IPS DF 4.7 (cell line): ENCODE measurements around the gene GUCY2C.

ENCODE experiments used
- DNase-seq: peaks from one replicate; pipeline ENCODE4 v3.0.0-alpha.2; 2013; ENCODE audit warnings: low spot score; ENCODE audit errors: extremely low read depth

Gene GUCY2C

GRCh38 chr12:14575585-14575984, 120.8 kb downstream of the GUCY2C start:
- DNase-seq, result no peak

- no peak for DNase-seq
These were observed 123.3 kb downstream of the GUCY2C start for GRCh38 chr12:14573118-14573517.

- DNase-seq, result no peak
These were observed 124.0 kb downstream of the GUCY2C start for GRCh38 chr12:14572401-14572800.

GRCh38 chr12:14571779-14572178, 124.6 kb downstream of the GUCY2C start:
- DNase-seq, result no peak

DNA sequence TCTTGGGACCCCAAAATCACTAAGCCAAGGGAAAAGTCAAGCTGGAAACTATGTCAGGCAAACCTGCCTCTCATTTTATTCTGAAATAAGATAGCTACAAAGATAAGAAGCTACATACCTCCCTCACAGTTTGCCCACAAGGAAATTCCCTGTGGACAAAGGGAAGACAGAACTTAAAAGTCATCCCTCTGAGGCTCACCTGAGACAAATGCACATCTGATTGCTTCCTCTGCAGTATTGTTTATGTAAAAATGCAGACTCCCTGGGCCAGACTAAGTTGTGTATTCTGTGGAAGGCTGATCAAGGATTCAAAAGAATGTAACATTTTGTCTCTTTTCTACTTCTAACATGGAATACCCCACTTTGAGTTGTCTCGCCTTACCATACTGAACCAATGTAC, 126.2 kb downstream of the GUCY2C start:
- DNase-seq, result no peak

DNA sequence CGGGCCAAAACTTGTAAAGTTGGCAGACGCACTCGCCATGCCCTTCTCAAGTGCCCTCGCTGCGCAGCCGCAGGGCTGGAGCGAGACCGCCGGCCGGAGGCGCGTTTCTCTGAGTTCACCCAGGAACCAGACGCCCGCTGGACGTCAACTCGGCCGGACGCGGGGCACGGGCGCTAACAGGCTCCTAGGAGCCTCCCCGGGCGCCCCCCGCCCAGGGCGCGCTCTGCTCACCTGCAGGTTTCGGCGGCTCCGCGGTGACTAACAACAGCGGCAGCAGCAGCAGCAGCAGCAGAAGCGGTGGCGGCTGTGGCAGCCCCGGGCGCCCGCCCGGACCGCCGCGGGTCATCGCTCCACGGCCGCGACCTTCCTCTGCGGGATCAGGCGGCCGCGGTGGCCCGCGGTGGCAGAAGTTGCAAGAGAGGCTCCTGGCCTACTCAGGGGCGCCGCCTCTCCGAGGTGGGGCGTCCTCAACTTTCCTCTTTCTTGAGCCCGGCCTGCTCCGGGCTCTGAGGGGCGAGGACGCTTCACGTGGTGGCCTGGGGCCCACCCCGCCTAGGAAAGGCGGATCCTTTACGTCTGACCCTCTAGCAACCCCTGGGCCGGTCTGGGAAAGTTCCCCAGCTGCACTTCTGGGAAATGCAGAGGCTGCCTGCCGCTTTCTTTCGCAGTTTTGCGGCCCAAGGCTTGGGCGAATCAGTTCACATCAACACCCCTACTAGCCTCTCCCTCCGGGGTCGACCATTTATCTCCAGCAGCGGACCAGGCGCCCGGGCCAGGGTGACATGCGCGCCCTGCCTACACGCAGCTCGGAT, 128.8 kb downstream of the GUCY2C start, which contains the start of gene PLBD1:
Gene PLBD1 (minus strand): TSS at position 533 of the 812 bp plus-strand sequence. CDS start 187 bp downstream, at position 346.
- peak; percentile 41 for DNase-seq

GRCh38 chr12:14564336-14564959, 132.0 kb downstream of the GUCY2C start:
- no peak for DNase-seq

DNA sequence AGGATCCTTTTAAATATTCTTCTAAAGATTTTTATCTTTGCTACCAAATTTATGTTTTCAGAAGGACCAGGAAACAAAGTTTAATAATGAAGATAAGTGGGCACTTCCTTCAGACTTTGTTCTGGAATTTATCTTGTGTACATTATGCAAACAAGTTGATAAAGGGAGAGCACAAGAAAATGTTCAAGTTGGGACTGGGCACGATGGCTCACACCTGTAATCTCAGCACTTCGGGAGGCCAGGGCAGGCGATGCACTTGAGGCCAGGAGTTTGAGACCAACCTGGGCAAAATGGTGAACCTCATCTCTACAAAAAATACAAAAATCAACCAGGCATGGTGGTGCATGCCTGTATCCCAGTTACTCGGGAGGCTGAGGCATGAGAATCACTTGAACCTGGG, 133.4 kb downstream of the GUCY2C start:
- DNase-seq, result no peak
